Mesenteric fat pad (tissue), 1 donor: Measurements from ENCODE around the gene GPRC5C. TPM values are rescaled to one million over a fixed set of nuclear protein-coding genes. Genes with fewer than 3 reads are reported as not detected.
A peak's percentile ranks its signal among the peaks of the same experiment; 100 is the strongest.

Experiments
- DNase-seq: peaks from one replicate; pipeline ENCODE4 v3.0.0-alpha.2; 2020; ENCODE audit warnings: low spot score
- total RNA-seq: library from RNA; stranded (reverse); fragmentation: NEBNext Ultra II Directional; extraction: Animal tissue kit (Norgen Biotek cat#: 25700); gene quantifications from one replicate; pipeline ENCODE4 v1.2.1, GENCODE V29; 2021
- donor health status: DM: yes; HTN: yes; CAD: no.

GPRC5C gene
- total RNA-seq, 1 donor from 2014 or later: 17.9 TPM

DNA sequence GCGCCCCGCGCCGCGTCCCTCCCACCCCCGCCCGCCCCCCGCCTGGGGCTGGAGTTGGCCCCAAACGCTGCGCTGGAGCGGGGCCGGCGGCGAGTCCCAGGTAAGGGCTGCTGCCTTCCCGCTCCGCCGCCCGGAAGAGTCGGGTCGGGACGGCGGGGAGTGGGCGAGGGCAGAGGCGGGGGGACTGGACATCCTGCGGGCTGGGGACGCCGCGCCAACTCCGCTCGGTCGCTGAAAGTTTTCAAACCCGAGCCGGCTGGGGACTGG, 469 bp downstream of the GPRC5C start:
- no peak for DNase-seq

DNA sequence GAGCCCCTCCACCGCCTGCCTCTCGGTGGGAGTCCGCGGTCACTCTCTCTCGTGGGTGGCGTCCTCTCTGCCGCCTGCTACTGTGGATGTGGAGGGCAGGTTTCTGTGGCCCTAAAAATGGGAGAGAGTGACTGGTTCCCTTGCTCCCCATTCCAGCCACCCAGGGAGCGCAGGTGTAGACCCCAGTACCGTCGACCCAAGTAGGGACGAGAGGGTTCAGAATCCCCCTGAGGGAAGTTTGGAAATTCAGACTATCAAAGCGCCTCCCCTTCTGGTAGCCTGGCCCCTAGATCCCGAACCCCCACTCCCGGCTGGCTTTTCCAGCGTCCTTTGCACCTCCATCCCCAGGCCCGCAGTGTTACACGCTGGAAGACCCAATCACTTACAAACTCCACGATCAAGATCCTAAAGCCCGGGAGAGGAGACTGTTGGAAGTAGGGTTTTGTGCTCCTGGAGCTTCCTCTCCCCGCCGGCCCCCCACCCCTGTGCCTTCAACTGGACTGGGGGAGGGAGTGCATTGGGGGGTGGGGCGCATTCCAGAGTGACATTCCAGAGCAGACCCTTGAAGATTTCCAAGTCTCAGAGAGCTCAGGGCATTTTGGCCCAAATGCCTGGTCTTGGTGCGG, 991 bp downstream of the GPRC5C start:
- DNase-seq: no peak

DNA sequence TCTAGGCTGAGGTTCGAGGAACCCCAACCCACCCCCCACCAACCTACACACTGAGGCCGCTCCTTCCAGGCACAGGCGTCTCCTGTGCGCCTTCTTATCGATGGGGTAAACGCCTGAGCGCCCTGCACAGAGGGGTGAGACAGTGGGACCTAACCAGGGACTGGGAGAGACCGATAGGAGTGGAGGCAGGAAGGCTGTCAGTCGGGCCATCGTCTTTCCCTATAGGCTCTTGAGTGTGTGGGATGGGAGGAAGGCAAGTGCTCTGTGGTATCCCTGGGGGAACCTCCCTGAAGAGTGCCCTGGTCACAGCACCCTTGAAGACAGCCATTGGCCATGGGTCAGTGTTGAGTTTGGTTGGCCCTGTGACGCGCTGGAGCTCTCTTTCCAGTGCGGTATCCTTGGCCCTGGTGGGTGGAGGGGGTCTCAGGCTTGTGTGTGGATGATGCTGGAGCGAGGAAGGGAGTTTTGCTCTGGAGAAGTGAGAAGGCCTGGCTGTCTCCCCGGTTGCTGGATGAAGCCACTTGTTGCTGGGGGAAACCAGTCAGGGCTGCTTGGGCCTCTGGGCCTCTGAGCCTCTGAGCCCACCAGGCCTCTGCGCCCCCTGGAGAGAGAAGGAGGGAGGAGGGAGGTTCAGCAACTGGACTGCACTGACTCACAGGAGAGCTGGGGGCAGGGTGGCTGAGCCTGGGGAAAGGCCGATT, 1.7 kb downstream of the GPRC5C start:
- no peak for DNase-seq

DNA sequence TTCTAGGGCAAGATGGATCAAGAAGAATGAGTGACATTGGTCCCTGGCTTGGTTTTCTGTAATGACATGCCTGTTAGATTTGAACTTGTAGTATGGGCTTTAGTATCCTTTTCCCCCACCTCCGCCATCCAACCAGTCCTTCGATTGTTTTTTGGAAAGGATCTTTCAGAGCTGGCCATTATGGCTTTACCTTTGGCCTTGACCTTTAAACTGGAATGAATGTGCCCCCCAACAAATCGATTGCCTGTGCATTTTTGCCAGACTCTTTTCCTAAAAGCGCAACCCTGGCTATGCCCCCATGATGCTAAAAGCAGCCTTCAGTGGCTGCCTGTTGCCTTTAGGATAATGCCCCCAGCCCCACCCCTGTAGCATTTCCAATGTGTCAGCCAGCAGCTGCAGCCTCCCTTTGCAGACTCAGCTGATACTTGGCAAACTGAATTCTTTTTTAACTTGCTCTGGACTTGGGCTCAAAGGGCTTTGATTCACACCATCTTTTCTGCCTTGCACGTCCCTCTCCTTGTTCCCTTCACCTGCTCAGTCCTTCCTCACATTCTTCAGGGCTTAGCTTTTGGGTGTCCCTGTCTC, 4.0 kb downstream of the GPRC5C start:
- DNase-seq: no peak

DNA sequence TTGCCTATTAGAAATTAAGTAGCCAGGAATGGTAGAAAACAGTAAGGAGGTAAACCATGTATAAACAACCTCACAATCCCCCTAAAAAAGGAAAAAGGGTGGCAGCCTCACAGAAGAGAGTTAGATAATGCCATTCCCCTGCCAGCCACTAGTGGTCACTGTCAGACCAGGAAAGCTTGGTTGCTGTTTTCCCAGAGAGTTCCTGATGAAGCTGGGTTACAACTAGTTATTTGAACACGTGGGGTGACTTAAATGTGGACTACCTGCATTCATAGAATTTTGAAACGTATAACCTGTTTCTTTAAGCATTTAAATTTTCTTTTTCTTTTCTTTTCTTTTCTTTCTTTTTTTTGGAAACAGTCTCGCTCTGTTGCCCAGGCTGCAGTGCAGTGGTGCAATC, 5.8 kb downstream of the GPRC5C start:
- no peak for DNase-seq

DNA sequence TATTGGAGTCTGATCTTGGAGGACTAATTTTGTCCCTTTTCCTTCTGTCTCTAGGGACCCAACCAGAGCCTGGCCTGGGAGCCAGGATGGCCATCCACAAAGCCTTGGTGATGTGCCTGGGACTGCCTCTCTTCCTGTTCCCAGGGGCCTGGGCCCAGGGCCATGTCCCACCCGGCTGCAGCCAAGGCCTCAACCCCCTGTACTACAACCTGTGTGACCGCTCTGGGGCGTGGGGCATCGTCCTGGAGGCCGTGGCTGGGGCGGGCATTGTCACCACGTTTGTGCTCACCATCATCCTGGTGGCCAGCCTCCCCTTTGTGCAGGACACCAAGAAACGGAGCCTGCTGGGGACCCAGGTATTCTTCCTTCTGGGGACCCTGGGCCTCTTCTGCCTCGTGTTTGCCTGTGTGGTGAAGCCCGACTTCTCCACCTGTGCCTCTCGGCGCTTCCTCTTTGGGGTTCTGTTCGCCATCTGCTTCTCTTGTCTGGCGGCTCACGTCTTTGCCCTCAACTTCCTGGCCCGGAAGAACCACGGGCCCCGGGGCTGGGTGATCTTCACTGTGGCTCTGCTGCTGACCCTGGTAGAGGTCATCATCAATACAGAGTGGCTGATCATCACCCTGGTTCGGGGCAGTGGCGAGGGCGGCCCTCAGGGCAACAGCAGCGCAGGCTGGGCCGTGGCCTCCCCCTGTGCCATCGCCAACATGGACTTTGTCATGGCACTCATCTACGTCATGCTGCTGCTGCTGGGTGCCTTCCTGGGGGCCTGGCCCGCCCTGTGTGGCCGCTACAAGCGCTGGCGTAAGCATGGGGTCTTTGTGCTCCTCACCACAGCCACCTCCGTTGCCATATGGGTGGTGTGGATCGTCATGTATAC, 8.0 kb downstream of the GPRC5C start:
- DNase-seq: no peak

DNA sequence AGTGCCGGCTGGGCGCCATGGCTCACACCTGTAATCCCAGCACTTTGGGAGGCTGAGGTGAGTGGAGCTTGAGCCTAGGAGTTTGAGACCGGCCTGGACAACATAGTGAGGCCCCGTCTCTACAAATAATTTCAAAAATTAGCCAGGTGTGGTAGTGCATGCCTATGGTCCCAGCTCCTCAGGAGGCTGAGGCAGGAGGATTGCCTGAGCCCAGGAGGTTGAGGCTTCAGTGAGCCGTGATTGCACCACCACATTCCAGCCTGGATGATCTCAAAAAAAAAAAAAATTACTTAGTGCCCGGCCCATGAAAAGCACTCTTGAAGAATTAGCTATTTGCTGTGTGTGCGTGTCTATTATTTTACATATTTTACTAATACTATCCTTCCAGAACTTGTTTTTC, 9.6 kb downstream of the GPRC5C start:
- no peak for DNase-seq

DNA sequence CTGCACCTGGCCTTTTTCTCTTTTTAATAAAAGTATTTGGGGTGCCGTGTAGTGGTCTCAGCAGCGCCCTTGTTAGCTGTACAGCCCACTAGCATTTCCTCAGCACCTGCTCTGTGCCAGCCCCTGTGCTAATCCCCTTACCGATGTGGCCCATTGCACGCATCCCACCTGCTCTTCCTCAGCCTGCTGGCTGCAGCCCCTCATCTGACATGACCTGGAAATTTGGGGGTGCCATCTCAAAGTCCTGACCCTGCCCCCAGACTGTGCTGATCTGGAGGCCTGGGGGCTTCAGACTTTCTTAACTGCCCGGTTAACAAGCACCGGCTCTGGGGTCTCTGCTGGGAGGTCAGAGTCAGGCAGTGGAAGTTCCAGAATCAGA, 10.4 kb downstream of the GPRC5C start:
- DNase-seq: no peak

DNA sequence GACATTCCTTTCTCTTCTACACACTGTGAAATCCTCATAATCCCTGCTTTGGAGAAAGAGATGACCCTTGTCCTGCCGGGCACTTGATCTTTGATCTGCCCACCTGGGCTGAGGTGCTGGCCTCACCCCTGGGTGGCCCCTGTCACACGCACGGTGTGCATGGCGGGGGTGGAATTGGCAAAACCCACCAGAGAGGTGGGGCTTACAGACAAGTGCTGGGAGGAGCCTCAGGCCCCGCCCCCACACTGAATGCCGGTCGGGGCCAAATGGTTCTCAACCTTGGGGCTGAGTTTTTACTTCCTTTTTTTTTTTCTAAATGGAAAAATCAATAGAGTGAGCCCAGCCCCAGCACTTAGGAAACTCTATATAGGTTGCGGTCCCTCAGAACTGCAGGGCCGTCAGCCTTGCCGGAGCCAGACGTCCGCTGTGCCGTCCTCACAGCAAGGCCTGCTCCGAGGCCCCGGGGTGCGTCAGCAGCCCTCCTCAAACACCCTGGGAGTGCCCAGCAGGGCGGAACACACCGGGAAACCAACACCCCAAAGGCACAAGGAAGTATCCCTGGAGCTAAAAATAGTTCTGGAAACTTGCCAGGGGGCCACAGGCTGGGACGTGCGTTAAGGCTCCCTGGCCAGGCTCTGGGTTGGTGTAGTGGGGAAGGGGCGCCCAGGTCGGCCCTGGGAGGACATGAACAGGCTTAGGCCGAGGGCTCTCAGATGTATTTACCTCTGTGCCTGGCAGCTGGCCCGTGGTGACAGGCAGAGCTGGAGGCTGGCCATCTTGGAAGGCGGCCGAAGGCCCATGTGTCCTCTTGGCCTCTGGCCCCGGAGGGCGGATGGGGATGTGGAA, 11.0 kb downstream of the GPRC5C start:
- peak; percentile 95 for DNase-seq

DNA sequence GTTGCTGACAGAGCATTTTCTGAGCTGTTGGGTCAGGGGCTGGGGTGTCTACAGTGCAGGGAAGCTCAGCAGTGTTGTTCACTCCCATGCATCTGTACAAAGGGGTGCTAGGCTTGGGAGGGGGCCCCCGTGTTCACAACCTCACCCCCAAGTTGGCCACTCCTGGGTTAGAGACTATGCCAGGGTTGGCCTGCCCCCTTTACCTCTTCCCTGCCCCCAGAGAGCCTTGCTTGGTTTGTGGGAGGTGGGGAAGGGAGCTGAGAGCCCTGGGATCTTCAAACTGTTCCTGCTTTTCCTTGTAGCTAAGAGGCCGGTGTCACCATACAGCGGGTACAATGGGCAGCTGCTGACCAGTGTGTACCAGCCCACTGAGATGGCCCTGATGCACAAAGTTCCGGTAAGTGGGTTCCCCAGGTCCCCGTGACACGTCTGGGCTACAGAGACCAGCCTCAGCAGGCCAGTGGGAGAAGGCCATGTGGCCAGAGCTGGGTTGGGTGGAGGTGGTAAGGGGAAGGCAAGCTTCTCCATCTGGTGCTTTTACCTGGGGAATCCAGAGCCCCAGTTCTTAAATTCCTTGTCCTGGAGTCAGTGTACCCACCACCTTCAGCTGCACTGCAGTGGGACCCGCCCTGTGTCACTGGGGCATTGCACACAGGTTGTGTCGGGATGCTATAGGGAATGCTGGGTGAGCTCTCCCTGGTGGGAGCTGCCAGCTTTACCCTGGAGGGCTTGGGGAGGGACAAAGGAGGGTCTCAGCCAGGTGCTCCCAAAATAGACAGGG, 11.8 kb downstream of the GPRC5C start:
- DNase-seq: no peak

DNA sequence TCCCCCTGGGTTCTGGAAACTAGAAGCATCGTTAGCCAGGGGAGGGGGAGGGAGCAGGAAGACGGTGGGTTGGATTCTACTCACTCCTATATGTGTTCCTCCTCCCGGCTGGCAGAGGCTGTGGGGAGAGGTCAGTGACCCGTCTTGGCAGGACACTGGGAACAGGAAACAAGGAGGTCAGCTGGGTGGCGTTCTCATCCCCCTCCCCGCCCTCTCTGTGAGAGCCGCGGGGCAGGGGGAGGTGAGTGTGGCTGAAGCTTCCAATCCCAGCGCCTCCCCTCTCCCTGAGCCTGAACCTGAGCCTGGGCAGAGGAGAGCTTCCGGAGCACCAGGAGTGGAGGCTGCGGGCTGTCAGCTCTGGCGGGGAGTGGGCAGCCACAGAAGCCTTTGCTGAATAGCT, 12.5 kb downstream of the GPRC5C start:
- DNase-seq: no peak

DNA sequence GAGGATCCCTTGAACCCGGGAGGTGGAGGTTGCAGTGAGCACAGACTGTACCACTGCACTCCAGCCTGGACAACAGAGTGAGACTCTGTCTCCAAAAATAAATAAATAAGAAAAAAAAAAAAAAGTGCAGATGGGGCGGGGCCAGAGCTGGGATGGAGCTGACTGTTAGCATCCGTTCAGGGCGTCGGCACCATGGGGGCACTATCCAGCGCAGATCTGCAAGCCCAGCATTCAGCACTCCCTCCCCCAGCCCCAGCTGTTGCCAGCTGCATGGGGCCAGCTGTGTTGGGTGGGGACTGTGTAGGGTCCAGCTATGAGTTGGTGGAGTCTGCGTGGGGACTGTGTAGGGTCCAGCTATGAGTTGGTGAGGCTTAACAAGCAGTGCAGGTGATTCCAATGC, 13.3 kb downstream of the GPRC5C start:
- no peak for DNase-seq

DNA sequence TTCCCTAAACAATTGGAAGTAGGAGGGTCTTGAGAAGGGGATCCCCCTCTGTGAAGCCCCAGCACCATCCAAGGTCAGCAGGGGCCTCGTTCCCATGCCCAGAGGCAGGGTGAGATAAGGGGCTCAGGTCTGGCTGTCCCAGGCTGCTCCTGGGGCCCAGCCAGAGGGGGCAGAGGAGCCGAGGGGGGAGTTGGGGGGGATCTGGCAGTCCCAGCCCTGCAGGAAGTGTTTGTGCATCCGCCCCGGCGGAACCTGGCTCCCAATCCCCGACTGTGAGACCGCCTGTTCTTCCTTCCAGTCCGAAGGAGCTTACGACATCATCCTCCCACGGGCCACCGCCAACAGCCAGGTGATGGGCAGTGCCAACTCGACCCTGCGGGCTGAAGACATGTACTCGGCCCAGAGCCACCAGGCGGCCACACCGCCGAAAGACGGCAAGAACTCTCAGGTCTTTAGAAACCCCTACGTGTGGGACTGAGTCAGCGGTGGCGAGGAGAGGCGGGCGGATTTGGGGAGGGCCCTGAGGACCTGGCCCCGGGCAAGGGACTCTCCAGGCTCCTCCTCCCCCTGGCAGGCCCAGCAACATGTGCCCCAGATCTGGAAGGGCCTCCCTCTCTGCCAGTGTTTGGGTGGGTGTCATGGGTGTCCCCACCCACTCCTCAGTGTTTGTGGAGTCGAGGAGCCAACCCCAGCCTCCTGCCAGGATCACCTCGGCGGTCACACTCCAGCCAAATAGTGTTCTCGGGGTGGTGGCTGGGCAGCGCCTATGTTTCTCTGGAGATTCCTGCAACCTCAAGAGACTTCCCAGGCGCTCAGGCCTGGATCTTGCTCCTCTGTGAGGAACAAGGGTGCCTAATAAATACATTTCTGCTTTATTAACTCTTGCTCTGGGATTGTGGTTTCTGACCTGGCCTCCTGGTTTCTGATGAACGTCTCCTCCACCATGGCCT, 14.9 kb downstream of the GPRC5C start:
- DNase-seq: no peak

DNA sequence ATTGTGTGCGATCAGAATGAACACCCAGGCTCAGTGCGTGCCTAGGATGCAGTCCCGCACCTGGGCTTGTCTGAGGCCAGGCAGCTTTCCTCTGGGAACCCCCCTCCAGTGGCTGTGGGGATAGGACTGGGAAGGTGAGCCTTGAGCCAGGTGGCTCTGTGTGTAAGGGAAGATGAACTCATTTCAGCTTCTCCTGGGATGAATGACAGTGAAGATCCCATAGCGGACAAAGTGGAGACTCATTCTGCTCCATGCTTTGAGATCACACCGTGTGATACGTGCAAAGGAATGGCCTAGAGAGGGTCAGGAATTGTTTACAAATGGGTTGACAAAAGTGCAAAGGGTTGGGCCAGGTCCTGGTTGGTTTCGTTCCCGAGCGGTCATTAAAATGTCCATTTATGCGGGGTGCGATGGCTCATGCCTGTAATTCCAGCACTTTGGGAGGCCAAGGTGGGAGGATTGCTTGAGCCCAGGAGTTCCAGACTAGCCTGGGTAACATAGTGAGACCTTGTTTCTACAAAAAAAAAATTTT, 15.8 kb downstream of the GPRC5C start:
- no peak for DNase-seq

DNA sequence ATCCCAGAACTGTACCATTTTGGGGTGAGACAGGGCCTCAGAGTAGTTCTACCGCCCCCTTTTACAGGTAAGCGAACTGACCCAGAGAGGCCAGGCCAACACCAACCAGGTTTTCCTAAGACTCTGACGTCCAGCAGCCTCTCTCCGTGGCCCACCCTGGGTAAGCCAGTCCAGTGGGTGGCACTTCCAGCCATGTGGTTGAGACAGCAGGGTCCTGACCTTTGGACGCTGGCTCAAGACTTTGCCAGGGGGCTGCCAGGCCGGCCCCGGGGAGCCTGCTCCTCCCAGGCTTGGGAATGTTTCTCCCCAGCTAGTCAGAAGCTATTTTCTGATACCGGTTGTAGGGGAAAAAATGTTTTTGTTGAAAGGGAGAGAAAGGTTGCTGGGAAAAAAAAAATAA, 16.9 kb downstream of the GPRC5C start:
- DNase-seq: no peak

DNA sequence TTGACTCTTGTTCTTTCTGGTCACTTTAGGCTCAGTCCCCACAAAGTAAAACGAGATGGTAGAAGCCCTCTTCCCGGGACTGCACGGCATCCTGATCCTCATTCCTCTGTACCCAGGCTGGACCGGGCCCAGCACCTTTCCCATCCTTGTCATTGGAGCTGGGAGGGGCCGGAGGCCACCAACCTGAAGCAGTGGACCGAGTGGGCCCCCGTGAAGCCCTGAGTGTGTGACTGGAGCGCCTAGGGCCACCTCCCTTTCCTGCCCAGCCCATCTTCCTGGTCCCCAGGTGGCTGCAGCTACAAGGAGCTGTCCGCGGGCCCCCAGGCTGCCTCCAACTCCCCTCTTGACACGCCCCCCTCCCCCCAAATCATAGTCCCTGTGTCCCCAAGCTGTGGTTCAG, 17.4 kb downstream of the GPRC5C start:
- DNase-seq: no peak

DNA sequence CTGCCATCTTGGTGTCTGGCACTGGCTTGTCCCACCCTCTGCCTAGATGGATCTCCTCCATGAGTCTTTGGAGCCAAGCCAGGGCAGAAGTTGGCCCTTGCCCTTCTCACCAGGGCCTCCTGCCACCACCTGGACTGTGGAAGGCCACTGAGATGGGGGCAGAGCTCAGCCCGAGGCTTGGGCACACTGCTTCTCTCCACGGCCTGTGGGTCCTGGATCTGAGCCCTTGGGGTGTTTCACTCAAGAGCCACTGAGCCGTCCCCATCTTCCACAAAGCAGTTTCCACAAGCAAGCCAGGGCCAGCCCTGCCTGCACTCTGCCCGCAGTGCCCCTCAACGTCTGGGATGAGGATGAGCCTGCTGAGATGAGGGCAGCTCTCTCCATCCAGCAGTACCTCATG, 17.9 kb downstream of the GPRC5C start:
- DNase-seq: no peak

DNA sequence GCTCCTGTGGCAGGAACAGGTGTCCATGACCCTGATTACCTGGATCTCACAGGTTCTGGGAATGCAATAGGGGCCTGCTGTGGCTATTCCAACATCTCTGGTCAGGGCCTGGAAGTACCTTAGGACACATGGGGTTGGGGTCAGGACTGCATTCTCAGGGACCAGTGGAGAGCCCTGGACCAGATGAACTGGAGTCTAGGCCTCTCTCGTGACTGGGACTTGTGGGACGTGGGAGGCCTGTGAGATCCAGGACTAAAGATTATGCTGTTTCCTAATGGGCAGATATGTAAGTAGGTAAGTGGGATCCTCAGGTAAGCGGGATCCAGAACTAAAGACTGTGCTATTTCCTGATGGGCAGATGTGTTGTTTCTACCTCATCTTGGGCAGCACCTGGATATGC, 18.3 kb downstream of the GPRC5C start:
- no peak for DNase-seq

DNA sequence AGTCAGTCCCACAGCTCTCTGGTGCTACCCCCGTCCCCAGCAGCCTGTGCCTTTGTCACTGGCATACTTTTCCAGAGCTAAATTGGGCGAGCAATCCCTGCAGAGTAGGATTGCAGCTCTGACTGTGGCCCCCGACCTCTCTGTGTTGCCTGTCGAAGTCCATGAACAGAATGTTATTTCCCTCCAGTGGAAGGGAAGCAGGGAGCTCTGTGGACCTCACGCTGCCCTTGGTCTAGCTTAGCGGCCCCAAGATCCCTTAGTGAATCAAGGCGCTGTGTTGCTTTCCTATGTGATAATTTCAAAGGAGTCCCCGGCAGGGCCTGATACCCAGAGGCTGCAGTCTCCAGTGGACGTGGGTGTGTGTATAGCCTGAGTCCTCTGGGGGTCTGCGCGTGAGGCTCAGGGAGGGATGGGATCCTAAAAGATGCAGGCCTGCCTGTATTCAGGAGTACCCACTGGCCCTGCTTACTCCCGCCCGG, 19.1 kb downstream of the GPRC5C start:
- DNase-seq: no peak
